ENCODE results near the gene AQP1. TPM values are rescaled to one million over a fixed set of nuclear protein-coding genes. Genes with fewer than 3 reads are reported as not detected.

The AQP1 gene
- total and polyA plus RNA-seq, 2 experiments from 2014 or later: 35.6 to 51.1 TPM

- no peak for DNase-seq (ENCODE audit: low read depth in 1 of 2, low spot score in 1 of 2)
- no peak overlapping the region for H3K4me3 ChIP-seq
- H3K27me3 ChIP-seq: no peaks in the 10 kb centered on the region
- no peaks in the 10 kb centered on the region for H3K36me3 ChIP-seq
- TF ChIP-seq CTCF (IDR thresholded peaks at IDR 0.05; ENCODE audit: low read depth, low read length): no peak
- no peaks in the 10 kb centered on the region for H3K9me3 ChIP-seq (ENCODE audit: low read depth)
- H3K27ac ChIP-seq: no peak overlapping the region
- peaks cover 14% of the 10 kb centered on the region for H3K4me1 ChIP-seq (ENCODE audit: low read depth)
Measured at GRCh38 chr7:30877993-30878392, 33.7 kb upstream of the AQP1 start.

GRCh38 chr7:30879139-30880124 lies 32.2 kb upstream of the AQP1 start:
- peak in 1 of 2 donors; percentile 34 for DNase-seq (ENCODE audit: low read depth in 1 of 2, low spot score in 1 of 2)

GRCh38 chr7:30880125-30880720 lies 31.4 kb upstream of the AQP1 start:
- no peak for TF ChIP-seq CTCF (IDR thresholded peaks at IDR 0.05; ENCODE audit: low read depth, low read length)
- Histone ChIP-seq H3K9me3 (ENCODE audit: low read depth) (no peaks in the 10 kb centered on the region), H3K27me3 (no peaks in the 10 kb centered on the region), H3K4me1 (ENCODE audit: low read depth) (peaks cover 14% of the 10 kb centered on the region), H3K27ac (no peak overlapping the region), H3K36me3 (no peaks in the 10 kb centered on the region), H3K4me3 (no peak overlapping the region)
- DNase-seq (ENCODE audit: low read depth in 1 of 2, low spot score in 1 of 2): peak in 1 of 2 donors; percentile 65

More at GRCh38 chr7:30879139-30880124, 32.2 kb upstream of the AQP1 start:
- Histone ChIP-seq H3K36me3 (no peaks in the 10 kb centered on the region), H3K9me3 (ENCODE audit: low read depth) (no peaks in the 10 kb centered on the region), H3K4me3 (no peak overlapping the region), H3K27ac (no peak overlapping the region), H3K27me3 (no peaks in the 10 kb centered on the region), H3K4me1 (ENCODE audit: low read depth) (peaks cover 14% of the 10 kb centered on the region)
- TF ChIP-seq CTCF (IDR thresholded peaks at IDR 0.05; ENCODE audit: low read depth, low read length): no peak

GRCh38 chr7:30880941-30881340 lies 30.7 kb upstream of the AQP1 start:
- TF ChIP-seq CTCF (IDR thresholded peaks at IDR 0.05; ENCODE audit: low read depth, low read length): no peak
- no peaks in the 10 kb centered on the region for H3K36me3 ChIP-seq
- no peaks in the 10 kb centered on the region for H3K27me3 ChIP-seq
- H3K4me3 ChIP-seq: no peak overlapping the region
- no peaks in the 10 kb centered on the region for H3K9me3 ChIP-seq (ENCODE audit: low read depth)
- DNase-seq (ENCODE audit: low read depth in 1 of 2, low spot score in 1 of 2): no peak
- peaks cover 14% of the 10 kb centered on the region for H3K4me1 ChIP-seq (ENCODE audit: low read depth)
- H3K27ac ChIP-seq: no peak overlapping the region

- Histone ChIP-seq H3K4me3 (no peak overlapping the region), H3K27ac (no peak overlapping the region), H3K27me3 (no peaks in the 10 kb centered on the region), H3K36me3 (no peaks in the 10 kb centered on the region), H3K4me1 (ENCODE audit: low read depth) (peaks cover 14% of the 10 kb centered on the region), H3K9me3 (ENCODE audit: low read depth) (no peaks in the 10 kb centered on the region)
- DNase-seq (ENCODE audit: low read depth in 1 of 2, low spot score in 1 of 2): no peak
- no peak for TF ChIP-seq CTCF (IDR thresholded peaks at IDR 0.05; ENCODE audit: low read depth, low read length)
Measured at GRCh38 chr7:30881448-30881847, 30.2 kb upstream of the AQP1 start.
